Measurements from ENCODE around the gene UBA3. TPM values are rescaled to one million over a fixed set of nuclear protein-coding genes. Genes with fewer than 3 reads are reported as not detected.

Gene UBA3
- total and polyA plus RNA-seq, 2 experiments from 2014 or later = 43.3 to 59.8 TPM

DNA sequence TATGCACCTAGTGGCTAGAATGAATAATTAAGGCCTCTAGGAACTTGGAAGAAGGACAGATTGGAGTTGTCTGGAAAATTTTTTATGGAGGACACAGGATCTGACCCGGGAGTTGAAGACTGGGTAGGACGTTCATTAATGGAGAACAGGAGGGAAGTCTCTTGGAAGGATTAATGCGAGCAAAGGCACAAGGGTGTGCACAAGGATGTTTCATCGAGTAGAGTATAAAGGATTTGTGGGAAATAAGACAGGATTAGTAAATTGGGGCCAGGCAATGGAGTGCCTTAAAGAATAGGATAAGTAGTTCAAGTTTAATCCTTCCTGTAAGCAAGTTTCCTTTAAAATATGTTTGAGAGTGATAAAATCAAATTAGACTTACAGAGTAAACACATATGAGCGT lies 27.7 kb upstream of the UBA3 start:
- WGBS (ENCODE audit: low lambda C conversion rate, missing lambda C conversion rate) = 84% methylated on average over 5 of the region's 5 CpGs
- H4K20me1 ChIP-seq (ENCODE audit: insufficient read depth, poor library complexity, severe bottlenecking) = no peaks in the 10 kb centered on the region
- no peaks in the 10 kb centered on the region for H3K4me1 ChIP-seq (ENCODE audit: insufficient read depth)
- H3K4me2 ChIP-seq = no peak overlapping the region
- H3K79me2 ChIP-seq = no peaks in the 10 kb centered on the region
- H3K27ac ChIP-seq = no peak overlapping the region
- no peak for DNase-seq (ENCODE audit: low spot score)
- H3K36me3 ChIP-seq (replicated peaks; ENCODE audit: insufficient read depth, low read depth) = no peaks in the 10 kb centered on the region
- H2AFZ ChIP-seq = no peak overlapping the region
- H3K27me3 ChIP-seq = no peaks in the 10 kb centered on the region
- no peaks in the 10 kb centered on the region for H3K9me2 ChIP-seq (replicated peaks; ENCODE audit: insufficient read depth)
- no peak overlapping the region for H3K4me3 ChIP-seq
- no peaks in the 10 kb centered on the region for H3K9me3 ChIP-seq (ENCODE audit: low read depth)
- TF ChIP-seq EZH2phosphoT487 (IDR thresholded peaks at IDR 0.05; ENCODE audit: low read depth, severe bottlenecking, unreplicated experiment) (no peak), EZH2 (IDR thresholded peaks at IDR 0.05; ENCODE audit: borderline replicate concordance) (no peak)
- TF ChIP-seq, protein P1, sequence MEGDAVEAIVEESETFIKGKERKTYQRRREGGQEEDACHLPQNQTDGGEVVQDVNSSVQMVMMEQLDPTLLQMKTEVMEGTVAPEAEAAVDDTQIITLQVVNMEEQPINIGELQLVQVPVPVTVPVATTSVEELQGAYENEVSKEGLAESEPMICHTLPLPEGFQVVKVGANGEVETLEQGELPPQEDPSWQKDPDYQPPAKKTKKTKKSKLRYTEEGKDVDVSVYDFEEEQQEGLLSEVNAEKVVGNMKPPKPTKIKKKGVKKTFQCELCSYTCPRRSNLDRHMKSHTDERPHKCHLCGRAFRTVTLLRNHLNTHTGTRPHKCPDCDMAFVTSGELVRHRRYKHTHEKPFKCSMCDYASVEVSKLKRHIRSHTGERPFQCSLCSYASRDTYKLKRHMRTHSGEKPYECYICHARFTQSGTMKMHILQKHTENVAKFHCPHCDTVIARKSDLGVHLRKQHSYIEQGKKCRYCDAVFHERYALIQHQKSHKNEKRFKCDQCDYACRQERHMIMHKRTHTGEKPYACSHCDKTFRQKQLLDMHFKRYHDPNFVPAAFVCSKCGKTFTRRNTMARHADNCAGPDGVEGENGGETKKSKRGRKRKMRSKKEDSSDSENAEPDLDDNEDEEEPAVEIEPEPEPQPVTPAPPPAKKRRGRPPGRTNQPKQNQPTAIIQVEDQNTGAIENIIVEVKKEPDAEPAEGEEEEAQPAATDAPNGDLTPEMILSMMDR (IDR thresholded peaks at IDR 0.05; ENCODE audit: poor library complexity) = no peak

DNA sequence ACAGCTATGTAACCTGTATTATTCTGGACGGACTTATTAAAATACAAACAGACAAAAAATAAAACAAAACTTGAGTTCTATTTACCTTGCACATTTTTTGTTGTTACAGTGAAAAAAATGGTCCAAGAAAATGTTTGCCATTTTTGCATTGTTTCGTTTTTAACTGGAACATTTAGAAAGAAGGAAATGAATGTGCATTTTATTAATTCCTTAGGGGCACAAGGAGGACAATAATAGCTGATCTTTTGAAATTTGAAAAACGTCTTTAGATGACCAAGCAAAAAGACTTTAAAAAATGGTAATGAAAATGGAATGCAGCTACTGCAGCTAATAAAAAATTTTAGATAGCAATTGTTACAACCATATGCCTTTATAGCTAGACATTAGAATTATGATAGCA lies 25.2 kb upstream of the UBA3 start:
- Histone ChIP-seq H3K4me3 (no peak overlapping the region), H4K20me1 (ENCODE audit: insufficient read depth, poor library complexity, severe bottlenecking) (no peaks in the 10 kb centered on the region), H3K79me2 (peaks cover 1% of the 10 kb centered on the region), H2AFZ (no peak overlapping the region), H3K9me2 (replicated peaks; ENCODE audit: insufficient read depth) (no peaks in the 10 kb centered on the region), H3K36me3 (replicated peaks; ENCODE audit: insufficient read depth, low read depth) (no peaks in the 10 kb centered on the region), H3K27me3 (no peaks in the 10 kb centered on the region), H3K27ac (no peak overlapping the region), H3K4me1 (ENCODE audit: insufficient read depth) (no peaks in the 10 kb centered on the region), H3K9me3 (ENCODE audit: low read depth) (no peaks in the 10 kb centered on the region), H3K4me2 (no peak overlapping the region)
- TF ChIP-seq EZH2 (IDR thresholded peaks at IDR 0.05; ENCODE audit: borderline replicate concordance) (no peak), EZH2phosphoT487 (IDR thresholded peaks at IDR 0.05; ENCODE audit: low read depth, severe bottlenecking, unreplicated experiment) (no peak)
- TF ChIP-seq, protein P1 (IDR thresholded peaks at IDR 0.05; ENCODE audit: poor library complexity) = no peak
- 76% methylated on average over 3 of the region's 3 CpGs for WGBS (ENCODE audit: low lambda C conversion rate, missing lambda C conversion rate)
- DNase-seq (ENCODE audit: low spot score) = no peak

DNA sequence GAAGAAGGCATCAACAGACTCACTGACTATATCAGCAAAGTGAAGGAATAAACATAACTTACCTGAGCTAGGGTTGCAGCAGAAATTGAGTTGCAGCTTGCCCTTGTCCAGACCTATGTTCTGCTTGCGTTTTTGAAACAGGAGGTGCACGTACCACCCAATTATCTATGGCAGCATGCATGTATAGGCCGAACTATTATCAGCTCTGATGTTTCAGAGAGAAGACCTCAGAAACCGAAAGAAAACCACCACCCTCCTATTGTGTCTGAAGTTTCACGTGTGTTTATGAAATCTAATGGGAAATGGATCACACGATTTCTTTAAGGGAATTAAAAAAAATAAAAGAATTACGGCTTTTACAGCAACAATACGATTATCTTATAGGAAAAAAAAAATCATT lies 24.4 kb upstream of the UBA3 start:
- Histone ChIP-seq H3K79me2 (peaks cover 8% of the 10 kb centered on the region), H3K27ac (no peak overlapping the region), H3K4me2 (no peak overlapping the region), H3K4me3 (no peak overlapping the region), H3K4me1 (ENCODE audit: insufficient read depth) (no peaks in the 10 kb centered on the region), H3K27me3 (no peaks in the 10 kb centered on the region), H4K20me1 (ENCODE audit: insufficient read depth, poor library complexity, severe bottlenecking) (no peaks in the 10 kb centered on the region), H3K36me3 (replicated peaks; ENCODE audit: insufficient read depth, low read depth) (no peaks in the 10 kb centered on the region), H3K9me2 (replicated peaks; ENCODE audit: insufficient read depth) (no peaks in the 10 kb centered on the region), H3K9me3 (ENCODE audit: low read depth) (no peaks in the 10 kb centered on the region), H2AFZ (no peak overlapping the region)
- 87% methylated on average over 8 of the region's 8 CpGs for WGBS (ENCODE audit: low lambda C conversion rate, missing lambda C conversion rate)
- TF ChIP-seq, protein P1 (IDR thresholded peaks at IDR 0.05; ENCODE audit: poor library complexity) = no peak
- no peak for TF ChIP-seq EZH2 (IDR thresholded peaks at IDR 0.05; ENCODE audit: borderline replicate concordance)
- no peak for TF ChIP-seq EZH2phosphoT487 (IDR thresholded peaks at IDR 0.05; ENCODE audit: low read depth, severe bottlenecking, unreplicated experiment)
- no peak for DNase-seq (ENCODE audit: low spot score)

DNA sequence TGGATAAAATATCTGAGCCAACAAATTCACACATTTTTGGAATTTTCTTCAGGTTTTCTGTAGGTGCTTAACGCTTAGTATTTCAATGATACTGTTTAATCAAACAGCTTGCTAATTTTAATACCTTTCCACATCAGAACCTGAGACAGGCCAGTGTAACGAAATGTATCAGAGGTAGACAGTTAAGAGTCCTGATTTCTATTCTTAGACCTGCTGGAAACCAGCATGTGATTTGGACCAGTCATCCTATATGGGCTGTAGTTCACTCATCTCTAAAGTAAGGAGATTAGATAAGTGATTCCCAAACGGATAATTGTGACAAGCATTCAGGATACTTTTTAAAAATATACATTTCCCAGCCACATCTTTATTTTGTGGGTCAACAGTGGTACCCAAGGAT lies 23.0 kb upstream of the UBA3 start:
- Histone ChIP-seq H3K27ac (no peak overlapping the region), H3K4me3 (no peak overlapping the region), H3K27me3 (no peaks in the 10 kb centered on the region), H3K4me1 (ENCODE audit: insufficient read depth) (no peaks in the 10 kb centered on the region), H3K4me2 (no peak overlapping the region), H3K9me2 (replicated peaks; ENCODE audit: insufficient read depth) (no peaks in the 10 kb centered on the region), H3K79me2 (peaks cover 18% of the 10 kb centered on the region), H3K36me3 (replicated peaks; ENCODE audit: insufficient read depth, low read depth) (no peaks in the 10 kb centered on the region), H2AFZ (no peak overlapping the region), H3K9me3 (ENCODE audit: low read depth) (no peaks in the 10 kb centered on the region), H4K20me1 (ENCODE audit: insufficient read depth, poor library complexity, severe bottlenecking) (no peaks in the 10 kb centered on the region)
- 92% methylated on average over 3 of the region's 3 CpGs for WGBS (ENCODE audit: low lambda C conversion rate, missing lambda C conversion rate)
- no peak for TF ChIP-seq EZH2 (IDR thresholded peaks at IDR 0.05; ENCODE audit: borderline replicate concordance)
- TF ChIP-seq EZH2phosphoT487 (IDR thresholded peaks at IDR 0.05; ENCODE audit: low read depth, severe bottlenecking, unreplicated experiment) = no peak
- TF ChIP-seq, protein P1 (IDR thresholded peaks at IDR 0.05; ENCODE audit: poor library complexity) = no peak
- no peak for DNase-seq (ENCODE audit: low spot score)

Measured in hepatocyte (in vitro differentiated cells).